EH (cell line): Measurements from ENCODE around the gene MXRA7.
A peak's percentile ranks its signal among the peaks of the same experiment; 100 is the strongest.
"Not testable (repeated sequence)": the region's sequence is repeated elsewhere in the genome, so short reads cannot be mapped to it uniquely, and the experiment has no call there.

Experiments used
- DNase-seq: peaks from one replicate; pipeline ENCODE4 v3.0.0-alpha.2; 2015; ENCODE audit warnings: low read depth

MXRA7 gene

DNA sequence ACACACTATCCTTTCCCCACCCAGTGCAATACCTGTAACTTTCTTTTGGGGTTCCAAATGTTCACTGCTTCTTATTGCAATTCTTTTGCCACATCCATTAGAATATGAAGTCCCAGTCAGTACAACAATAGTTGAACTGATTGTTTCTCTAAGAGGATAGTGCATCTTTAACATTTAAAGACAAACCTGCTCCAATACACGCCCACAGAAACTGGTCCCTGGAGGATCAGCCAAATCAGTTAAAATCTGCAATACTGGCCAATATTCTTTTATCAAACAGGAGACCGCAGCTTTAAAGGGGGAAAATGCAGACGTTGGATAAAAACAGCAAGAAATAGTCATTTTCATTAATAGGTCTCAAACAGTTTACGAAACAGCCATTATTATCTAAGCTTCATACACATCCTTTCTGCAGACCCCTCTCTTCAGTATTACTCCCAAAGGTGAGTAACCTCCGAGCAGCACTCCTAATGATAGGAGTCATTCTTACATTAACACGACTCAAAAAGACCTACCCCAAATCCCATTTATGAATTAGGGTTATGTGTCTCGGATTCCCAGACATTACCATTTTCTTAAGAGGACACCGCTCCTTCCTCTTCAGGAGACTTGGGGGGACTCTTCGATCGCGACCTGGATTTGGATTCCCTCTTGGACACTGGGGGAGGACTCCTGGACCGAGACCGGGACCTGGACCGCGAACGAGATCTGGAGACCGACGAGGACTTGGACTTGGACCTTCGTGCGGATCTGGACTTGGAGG, 25.0 kb upstream of the MXRA7 start:
- no peak for DNase-seq

DNA sequence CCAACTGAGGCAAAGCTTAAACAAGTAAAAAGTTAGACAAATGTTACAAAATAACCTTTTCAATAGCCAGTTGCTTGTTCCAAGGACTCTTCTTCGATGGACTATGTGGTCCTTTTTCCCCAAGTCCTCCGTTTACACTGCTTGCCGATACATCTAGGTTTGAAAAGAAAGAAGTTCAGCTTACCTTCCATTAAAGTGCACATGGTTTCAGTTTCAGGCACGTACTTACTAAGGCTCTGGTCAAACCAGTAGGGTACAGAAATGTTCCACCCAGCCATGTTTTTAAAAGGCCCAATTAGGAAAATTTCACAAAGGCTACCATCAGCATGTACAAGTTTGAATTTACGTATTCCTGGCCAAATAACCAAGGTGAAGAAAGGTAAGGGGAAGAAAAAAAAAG, 24.2 kb upstream of the MXRA7 start:
- peak; percentile 56 for DNase-seq

DNA sequence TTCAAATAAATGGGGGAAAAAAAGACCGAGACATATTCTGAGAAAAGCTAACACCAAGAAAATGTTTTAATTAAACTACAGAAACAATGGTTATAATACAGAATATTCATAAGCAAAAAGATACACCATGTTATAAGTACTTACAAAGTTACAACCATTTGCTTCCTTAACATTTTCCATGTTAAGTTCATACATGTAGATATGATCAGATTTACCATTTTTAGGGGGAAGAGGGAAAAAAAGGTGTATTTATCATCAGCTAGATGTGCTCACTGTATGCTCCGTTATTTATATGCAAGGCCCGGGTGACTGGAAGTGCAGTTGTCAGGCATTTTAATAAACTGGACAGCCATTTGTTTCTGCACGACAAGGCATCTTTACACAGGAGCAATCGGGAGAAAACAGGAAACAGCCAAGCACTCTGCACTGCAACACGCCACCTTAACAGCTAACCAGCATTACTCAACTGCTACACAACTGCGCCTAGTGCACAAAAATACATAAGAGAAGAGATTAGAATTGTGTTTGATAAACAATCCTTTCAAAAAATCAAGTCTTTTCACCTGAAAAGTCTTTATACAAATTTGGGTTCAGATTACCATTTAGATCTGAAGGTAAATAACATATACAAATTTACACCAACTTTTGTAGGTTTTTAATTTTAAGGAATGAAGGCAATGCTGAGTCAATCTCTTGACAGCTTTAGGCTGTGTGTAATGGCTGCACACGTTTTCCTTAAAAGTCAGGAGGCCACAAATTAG, 23.5 kb upstream of the MXRA7 start:
- DNase-seq = peak; percentile 54

DNA sequence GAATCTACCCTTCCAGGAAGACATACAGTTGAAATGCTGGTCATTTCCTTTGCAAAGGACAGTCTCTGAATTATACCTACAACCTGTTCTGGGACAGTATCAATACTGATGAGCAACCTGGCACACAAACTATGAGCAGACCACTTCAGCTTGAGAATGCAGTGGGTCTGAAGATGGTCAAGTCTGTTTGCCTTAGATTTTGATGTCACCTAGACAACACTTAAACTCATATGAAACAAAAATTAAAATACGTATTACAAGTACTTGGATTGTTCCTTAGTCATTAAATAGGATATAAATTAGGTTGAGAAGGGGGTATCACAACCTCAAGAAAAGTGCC, 22.8 kb upstream of the MXRA7 start:
- DNase-seq = no peak

DNA sequence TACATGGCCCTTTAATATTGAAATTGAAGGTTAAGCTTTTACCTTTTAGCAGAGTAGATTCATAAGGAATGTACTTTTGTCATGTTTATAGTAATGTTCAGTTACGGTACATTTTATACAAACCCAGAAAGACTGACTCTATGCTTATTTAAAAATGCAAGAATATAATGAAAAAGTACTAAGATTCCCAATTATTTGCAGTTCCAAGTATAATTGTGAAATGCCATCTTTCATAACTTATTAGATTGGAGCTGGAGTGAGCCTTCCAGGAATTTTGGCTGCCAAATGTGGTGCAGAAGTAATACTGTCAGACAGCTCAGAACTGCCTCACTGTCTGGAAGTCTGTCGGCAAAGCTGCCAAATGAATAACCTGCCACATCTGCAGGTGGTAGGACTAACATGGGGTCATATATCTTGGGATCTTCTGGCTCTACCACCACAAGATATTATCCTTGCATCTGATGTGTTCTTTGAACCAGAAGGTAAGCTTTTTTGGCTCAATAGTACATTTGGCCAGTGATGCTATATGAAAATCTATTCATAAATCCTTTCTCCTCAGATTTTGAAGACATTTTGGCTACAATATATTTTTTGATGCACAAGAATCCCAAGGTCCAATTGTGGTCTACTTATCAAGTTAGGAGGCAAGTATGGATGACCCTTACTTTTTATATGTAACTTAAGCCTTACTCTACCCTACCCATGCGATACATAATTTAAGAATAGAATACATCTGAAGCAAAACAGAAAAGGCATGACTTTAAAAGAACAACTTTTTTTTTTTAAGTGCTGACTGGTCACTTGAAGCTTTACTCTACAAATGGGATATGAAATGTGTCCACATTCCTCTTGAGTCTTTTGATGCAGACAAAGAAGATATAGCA, 22.2 kb upstream of the MXRA7 start:
- DNase-seq = no peak

DNA sequence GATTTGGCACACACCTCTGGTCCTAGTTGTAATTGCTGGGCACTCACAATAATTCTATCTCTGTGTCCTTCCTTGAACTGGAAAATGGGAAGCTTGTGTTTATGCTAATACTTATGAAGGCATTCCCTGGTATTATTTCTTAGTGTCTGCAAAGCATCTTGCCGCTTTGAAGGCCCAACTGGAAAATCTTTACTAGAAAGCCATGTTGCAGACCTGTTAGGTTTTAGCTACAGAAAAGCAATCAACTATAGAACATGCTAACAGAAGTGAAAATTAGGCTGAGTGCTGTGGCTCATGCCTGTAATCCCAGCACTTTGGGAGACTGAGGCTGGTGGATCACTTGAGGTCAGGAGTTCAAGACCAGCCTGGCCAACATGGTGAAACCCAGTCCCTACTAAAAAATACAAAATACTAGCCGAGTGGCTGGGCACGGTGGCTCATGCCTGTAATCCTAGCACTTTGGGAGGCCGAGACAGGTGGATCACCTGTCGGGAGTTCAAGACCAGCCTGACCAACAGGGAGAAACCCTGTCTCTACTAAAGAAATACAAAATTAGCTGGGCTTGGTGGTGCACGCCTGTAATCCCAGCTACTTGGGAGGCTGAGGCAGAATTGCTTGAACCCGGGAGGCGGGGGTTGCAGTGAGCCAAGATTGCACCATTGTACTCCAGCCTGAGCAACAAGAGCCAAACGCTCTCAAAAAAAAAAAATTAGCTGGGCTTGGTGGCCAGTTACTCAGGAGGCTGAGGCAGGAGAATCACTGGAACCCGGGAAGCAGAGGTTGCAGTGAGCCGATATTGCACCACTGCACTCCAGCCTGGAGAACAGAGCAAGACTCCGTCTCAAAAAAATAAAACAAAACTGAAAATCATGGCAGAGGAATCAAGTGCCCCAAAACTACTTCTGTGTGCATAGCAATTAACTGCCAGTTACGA, 21.3 kb upstream of the MXRA7 start:
- not testable (repeated sequence) for DNase-seq

DNA sequence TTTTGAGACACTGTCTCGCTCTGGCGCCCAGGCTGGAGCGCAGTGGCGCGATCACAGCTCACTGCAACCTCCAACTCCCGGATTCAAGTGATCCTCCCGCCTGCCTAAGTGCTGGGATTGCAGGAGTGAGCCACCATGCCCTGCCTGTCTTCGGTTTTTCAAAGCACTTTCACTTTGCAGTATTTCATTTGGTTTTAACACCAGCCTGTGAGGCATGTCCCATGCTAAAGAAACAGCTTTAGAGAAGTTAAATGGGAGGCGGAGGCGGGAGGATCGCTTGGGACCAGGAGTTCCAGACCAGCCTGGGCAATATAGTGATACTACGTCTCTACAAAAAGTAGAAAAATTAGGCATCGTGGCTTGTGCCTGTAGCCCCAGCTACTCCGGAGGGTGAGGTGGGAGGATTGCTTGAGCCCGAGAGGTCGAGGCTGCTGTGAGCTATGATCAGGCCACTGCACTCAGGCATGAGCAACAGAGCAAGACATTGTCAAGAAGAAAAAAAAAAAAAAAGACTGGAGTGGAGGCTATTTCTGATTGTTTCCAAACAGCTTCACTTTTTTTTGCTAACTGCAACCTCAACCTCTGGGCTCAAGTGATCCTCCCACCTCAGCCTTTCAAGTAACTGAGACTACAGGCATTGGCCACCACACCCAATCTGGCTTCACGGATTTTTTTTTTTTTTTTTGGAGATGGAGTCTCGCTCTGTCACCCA, 17.1 kb upstream of the MXRA7 start:
- peak; percentile 33 for DNase-seq

DNA sequence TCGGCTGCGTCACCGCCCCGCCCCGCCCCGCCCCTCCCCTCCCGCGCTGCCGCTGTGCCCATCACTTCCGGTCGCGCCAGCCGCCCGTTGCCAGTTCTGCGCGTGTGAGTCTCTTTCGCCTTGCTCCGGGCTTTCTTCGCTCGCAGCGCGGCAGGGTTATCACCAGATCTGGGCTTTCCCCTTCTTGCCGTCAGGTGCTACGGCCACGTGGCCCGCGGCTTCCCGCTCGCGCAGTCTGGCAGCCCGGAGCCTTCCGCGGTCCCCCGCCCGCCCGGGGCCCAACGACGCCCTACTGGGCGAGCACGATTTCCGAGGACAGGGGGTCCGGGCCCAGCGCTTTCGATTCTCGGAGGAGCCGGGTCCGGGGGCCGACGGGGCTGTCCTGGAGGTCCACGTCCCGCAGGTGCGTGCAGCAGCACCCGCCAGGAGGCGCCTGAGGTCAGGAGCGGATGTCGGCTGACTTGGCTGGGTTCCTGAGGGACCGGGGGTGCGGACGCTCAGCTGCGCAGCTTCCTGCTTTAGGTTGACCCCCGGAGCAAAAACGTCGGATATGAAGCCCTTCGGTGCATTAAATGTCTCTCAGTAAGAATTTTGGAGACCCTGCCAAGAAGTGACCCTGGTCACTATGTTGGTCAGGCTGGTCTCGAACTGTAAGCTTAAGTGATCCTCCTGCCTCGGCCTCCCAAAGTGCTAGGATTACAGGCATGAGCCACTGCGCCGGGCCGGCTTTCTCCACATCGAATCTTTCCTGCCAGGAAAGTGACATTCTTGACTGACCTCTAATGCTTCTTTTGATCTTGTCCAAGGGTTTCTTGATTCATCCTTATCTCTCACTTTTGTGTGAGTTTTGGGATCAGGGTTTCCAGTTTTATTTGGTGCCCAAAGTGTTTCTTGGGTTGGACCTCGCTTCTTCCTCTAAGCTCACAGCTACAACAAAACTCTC, 16.3 kb upstream of the MXRA7 start, which contains the start of gene METTL23:
Gene METTL23, plus strand, starts transcription at position 64 of the 943 bp plus-strand sequence. CDS start 2,872 bp downstream, outside the sequence.
- peak; percentile 79 for DNase-seq

DNA sequence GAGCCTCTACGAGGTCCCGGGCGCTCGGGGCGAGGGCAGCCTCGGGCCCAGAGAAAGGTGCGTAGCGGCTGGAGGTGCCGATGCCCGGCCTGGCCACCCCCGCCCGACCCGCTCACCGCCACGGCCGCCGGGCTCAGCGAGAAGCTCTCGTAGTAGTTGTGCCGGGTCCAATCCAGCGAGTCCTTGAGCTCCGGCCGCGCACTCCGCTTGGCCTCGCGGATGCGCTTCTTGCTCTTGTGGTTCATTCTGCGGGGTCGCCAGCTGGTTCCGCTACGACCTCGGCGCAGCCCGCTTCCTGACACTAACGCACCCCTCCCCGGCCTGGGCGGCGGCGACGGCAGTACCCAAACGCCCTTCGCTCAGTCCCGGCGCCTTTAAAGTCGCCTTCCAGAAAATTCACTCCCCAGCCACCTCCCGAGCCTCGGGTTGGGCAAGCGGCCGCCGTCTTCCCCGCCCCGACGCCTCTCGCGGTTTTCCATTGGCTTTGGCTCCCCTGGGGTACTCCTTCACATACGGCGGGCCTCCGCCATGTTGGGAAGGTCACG, 15.5 kb upstream of the MXRA7 start, which contains the start of gene JMJD6:
Gene JMJD6, minus strand, starts transcription at position 376 of the 545 bp plus-strand sequence. Its CDS starts 131 bp downstream, at position 245.
- peak; percentile 97 for DNase-seq

DNA sequence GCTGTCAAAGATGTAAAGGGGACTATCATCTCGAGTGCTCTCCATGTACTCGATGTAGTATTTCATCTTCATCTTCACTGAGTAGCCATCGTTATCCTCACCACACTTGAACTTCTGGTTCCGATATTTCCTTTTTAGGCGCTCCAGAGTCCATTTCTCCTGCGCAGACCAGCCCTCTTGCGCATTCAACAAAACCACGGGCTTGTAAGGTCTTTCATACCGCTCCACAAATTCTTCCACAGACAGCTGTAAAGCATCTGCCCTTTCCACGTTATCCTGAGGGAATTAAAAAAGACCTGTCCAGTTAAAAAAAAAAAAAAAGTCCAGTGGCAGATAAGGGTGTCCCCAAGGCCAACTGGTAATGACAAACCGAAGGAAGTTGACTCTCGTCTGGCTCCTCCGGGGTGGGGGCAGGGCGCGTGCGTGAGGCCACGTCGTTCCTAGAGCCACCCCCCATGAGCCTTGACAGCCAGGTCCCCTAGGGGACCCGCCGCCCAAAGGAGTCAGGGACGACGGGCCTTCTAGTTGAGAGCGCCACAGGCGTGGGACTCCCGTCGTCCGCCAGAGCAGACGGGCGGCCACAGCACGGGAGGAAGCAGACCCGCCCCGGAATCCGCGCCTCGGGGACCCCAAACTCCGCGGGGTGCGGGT, 14.9 kb upstream of the MXRA7 start:
- DNase-seq = peak; percentile 67

DNA sequence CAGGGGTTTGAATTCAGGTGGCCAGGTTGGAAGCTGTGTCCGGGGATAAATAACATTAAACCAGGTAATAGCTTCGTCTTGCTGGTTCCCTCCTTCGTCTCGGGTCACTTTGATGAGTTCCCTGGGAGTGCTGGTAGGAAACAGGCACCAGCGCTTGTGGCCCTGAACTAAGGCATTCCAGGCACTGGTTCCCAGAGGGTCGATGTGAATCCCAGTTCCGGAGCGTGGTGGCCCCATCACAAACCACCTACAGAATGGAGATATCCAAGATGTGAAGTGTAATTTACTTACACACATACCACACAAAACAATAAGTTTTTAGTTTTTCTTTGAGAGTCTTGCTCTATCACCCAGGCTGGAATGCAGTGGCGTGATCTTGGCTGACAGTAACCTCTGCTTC, 13.0 kb upstream of the MXRA7 start:
- DNase-seq = no peak

DNA sequence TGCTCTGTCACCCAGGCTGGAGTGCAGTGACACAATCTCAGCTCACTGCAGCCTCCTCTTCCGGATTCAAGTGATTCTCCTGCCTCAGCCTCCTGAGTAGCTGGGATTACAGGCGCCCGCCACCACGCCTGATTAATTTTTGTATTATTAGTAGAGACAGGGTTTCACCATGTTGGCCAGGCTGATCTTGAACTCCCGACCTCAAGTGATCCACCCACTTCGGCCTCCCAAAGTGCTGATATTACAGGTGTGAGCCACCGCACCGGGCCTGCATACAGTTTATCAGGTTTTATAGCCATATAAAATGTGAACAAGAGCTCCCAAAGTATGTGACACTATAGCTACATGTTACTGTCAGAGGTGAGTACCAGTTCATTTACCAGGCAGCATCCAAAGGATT, 12.2 kb upstream of the MXRA7 start:
- DNase-seq = not testable (repeated sequence)

DNA sequence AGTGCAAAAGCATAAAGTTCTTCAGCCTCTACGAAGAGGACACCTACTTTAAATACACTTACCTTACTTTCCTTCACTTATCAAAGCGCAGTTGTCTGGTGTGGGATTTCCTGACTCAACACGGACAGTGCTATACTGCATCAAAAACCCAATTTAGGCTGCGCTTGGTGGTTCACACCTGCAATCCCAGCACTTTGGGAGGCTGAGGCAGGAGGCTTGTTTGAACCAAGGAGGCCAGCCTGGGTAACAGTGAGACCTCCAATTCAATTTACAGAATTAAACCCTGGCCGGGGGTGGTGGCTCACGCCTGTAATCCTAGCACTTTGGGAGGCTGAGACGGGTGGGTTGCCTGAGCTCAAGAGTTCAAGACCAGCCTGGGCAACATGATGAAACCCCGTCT, 11.5 kb upstream of the MXRA7 start:
- no peak for DNase-seq

DNA sequence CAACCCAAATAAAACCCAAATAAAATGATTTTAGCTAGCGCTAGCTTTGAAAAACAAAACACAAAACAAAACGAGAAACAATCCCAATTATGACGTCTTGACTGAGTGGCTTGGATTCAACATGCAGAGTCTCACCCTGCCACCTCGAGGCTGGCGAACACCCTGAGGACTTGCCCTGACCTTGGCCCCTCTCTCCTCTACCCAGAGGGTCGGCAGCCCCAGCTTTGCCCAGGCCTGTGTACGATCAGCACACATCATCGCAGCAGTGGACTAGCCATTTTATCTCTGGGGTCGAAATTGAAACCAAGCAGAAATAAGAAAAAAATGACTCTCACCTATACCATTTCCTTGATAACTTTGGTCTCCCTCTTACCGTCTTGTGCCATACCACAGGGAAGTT, 10.7 kb upstream of the MXRA7 start:
- DNase-seq = no peak

DNA sequence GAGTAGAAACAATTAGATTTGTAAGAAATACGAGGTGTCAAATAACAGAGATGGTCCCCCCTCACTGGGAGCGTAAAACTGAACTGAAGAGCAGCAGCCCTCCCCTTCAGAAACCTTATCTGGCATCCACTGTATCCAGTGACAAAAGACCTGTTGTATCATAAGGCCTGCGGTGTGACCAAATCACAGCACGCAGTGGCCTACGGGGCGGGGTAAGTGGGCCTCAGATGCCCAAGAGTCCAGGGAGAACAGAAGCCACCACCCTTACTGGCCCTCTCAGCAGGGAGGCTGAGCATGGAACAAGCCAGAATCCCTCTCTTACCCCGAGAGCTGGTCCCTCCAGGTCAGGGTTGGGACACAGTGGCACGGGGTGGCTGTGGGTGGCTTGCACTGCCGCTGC, 10.2 kb upstream of the MXRA7 start:
- DNase-seq = no peak

DNA sequence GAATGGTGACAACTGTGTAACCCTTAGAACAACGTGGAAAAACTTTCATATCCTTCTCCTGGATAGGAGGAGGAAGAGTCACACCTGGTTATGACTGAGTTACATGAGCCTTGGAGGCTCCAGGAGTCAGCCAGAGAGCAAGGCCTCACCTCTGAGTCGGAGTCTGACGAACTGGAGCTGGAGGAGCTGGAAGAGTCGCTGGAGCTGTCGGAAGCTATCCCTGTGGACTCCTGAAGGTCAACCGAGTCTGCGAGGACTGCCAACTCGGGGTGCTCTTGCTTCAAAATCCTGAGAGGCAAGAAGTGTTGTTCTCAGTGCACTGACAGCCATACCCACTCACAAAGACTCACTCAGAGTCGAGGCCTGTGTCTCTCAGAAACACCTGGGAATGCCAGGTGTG, 9.4 kb upstream of the MXRA7 start:
- DNase-seq = no peak

DNA sequence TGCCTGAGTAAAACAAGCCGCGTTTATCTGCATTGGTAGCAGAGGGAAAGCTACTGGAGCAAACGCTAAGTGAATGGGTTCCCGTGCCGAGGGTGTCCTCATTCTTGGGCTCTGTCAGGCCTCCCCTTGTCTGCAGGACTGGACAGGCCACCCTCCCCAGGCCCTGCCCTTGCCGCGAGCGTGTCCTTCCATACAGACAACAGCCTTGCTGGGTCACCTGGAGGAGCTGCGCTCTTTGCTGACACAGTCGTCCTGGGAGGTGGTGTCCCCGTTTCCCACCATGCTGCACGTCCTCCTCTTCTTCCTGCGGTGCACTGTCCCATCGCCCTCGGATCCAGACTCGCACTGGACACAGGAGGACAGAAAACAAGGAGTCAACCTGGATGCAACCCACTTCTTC, 7.8 kb upstream of the MXRA7 start:
- DNase-seq = no peak

DNA sequence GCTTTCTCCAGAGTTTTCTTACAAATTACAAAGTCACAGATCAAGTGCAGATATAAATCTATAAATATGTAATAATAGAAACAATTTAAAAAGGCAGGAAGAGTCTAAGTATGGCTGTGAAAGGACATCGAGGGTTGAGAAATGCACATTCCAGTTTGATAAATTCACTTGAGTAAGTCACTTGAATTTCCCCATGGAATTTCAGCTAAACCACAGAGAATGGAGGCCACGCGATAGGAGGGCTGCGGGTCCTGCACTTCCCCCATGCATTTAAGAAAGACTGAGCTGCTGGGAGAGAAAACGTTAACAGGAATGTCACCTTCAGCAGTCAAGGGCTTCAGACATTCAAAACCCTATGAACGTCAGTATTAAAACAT, 6.1 kb upstream of the MXRA7 start:
- DNase-seq = peak; percentile 95
